Measurements from ENCODE around the gene HTRA1. TPM values are rescaled to one million over a fixed set of nuclear protein-coding genes. Genes with fewer than 3 reads are reported as not detected.

The HTRA1 gene
- total RNA-seq, 1 experiment from 2014 or later = 32.8 TPM

DNA sequence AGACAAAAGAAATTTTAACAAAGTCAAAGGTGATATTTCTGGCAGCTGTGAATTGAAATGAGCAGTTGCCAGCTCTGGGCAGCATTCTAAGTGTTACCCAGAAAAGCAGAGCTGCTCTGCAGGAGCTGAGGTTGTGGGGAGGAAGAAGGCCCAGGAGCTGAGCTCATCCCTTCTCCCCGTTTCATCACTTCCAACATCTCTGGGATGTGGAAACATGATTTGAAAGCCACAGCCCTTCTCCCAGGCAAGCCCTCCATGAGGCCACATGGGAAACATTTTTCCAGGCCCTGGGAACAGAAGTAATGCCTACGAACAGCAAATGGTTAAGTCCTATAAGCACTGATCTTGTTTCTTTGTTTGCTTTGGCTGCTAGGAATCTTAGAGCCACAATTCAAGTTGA is 88.3 kb downstream of the HTRA1 start:
- no peak overlapping the region for H3K4me3 ChIP-seq (ENCODE audit: low read depth in 2 of 2, low read length in 2 of 2)
- no peaks in the 10 kb centered on the region for H3K9me3 ChIP-seq (ENCODE audit: control insufficient read depth, insufficient read depth, low read depth, low read length)
- CTCF ChIA-PET = interaction anchor here (0.8 kb wide), 1 partner anchor 15 kb away, joined by 3 read pairs; no protein-coding TSS in a partner anchor
- TF ChIP-seq TCF7L2 (IDR thresholded peaks at IDR 0.05; ENCODE audit: low read depth, low read length) (no peak), REST (IDR thresholded peaks at IDR 0.05; ENCODE audit: insufficient read depth in 1 of 2, low read depth in 2 of 2, low read length in 1 of 2) (no peak)
- TF ChIP-seq, protein P1, sequence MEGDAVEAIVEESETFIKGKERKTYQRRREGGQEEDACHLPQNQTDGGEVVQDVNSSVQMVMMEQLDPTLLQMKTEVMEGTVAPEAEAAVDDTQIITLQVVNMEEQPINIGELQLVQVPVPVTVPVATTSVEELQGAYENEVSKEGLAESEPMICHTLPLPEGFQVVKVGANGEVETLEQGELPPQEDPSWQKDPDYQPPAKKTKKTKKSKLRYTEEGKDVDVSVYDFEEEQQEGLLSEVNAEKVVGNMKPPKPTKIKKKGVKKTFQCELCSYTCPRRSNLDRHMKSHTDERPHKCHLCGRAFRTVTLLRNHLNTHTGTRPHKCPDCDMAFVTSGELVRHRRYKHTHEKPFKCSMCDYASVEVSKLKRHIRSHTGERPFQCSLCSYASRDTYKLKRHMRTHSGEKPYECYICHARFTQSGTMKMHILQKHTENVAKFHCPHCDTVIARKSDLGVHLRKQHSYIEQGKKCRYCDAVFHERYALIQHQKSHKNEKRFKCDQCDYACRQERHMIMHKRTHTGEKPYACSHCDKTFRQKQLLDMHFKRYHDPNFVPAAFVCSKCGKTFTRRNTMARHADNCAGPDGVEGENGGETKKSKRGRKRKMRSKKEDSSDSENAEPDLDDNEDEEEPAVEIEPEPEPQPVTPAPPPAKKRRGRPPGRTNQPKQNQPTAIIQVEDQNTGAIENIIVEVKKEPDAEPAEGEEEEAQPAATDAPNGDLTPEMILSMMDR (IDR thresholded peaks at IDR 0.05) = no peak
- intact Hi-C loops (cut with micrococcal nuclease; ENCODE audit: unreplicated experiment) = no loop called here
- no peak for DNase-seq (ENCODE audit: low read depth, low spot score)
- in situ Hi-C loops (cut with HindIII; ENCODE audit: low pct_unique_long_range_greater_than_20kb, low sequenced_read_pairs) = no loop called here
- no TSS peak for BruUV-seq (replicated peaks)
- H3K36me3 ChIP-seq (ENCODE audit: control insufficient read depth, insufficient read depth, low read length) = no peaks in the 10 kb centered on the region
- H3K27me3 ChIP-seq (ENCODE audit: control insufficient read depth, insufficient read depth, low read length) = 0 out of 2 replicates have a peak, but pooled peaks cover 3% of the 10 kb centered on the region
- H3K27ac ChIP-seq (ENCODE audit: low read length) = no peak overlapping the region
- POLR2A ChIA-PET = no interaction called here
- ATAC-seq = no peak
- H3K4me1 ChIP-seq (ENCODE audit: control insufficient read depth, insufficient read depth, low read length) = no peaks in the 10 kb centered on the region

DNA sequence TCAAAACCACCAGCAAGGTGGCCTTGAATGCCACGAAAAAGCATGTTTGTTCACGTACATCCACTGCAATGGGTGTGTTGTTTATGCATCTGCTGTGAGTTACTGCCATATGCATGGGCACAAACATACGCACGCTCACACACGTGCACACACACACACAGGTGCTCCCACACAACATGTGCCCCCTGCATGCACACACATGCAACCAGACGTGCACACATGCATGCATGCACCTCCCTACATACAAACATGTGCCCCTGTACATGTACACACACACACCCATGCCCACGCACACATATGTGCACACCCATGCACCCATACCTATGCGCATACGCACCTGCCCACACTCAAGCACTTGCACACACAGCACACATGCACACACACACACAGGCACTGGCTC is 89.1 kb downstream of the HTRA1 start:
- ChIA-PET CTCF (no interaction called here), POLR2A (no interaction called here)
- Histone ChIP-seq H3K27me3 (ENCODE audit: control insufficient read depth, insufficient read depth, low read length) (0 out of 2 replicates have a peak, but pooled peaks cover 7% of the 10 kb centered on the region), H3K27ac (ENCODE audit: low read length) (no peak overlapping the region), H3K4me1 (ENCODE audit: control insufficient read depth, insufficient read depth, low read length) (no peaks in the 10 kb centered on the region), H3K36me3 (ENCODE audit: control insufficient read depth, insufficient read depth, low read length) (no peaks in the 10 kb centered on the region), H3K4me3 (ENCODE audit: low read depth in 2 of 2, low read length in 2 of 2) (no peak overlapping the region), H3K9me3 (ENCODE audit: control insufficient read depth, insufficient read depth, low read depth, low read length) (no peaks in the 10 kb centered on the region)
- in situ Hi-C loops (cut with HindIII; ENCODE audit: low pct_unique_long_range_greater_than_20kb, low sequenced_read_pairs) (no loop called here), intact Hi-C loops (cut with micrococcal nuclease; ENCODE audit: unreplicated experiment) (no loop called here)
- ATAC-seq = no peak
- DNase-seq (ENCODE audit: low read depth, low spot score) = no peak
- TF ChIP-seq POLR2AphosphoS5 (IDR thresholded peaks at IDR 0.05; ENCODE audit: low read depth, low read length) = no peak
- no peak for TF ChIP-seq TCF7L2 (IDR thresholded peaks at IDR 0.05; ENCODE audit: low read depth, low read length)
- no TSS peak for BruUV-seq (replicated peaks)

DNA sequence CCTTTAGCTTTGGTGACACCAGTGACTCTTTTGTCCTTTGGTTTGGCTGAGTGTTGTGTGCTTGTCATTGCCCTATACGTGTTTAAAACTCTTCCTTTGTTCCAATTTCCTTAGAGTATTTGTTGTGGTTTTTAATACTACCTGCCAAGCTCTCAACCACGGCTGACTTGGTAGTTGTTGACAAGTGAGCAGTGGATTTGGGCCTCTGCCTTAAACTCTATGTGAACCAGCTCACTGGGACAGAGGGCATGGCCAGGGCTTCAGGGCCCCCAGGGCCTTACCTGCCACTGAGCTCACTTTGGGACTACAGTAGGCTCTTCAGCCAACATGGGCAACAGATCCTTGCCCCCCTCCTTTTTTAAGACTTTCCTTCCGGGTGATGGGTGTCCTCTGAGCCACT is 89.6 kb downstream of the HTRA1 start:
- BruUV-seq (replicated peaks) = no TSS peak
- no peaks in the 10 kb centered on the region for H3K4me1 ChIP-seq (ENCODE audit: control insufficient read depth, insufficient read depth, low read length)
- ATAC-seq = no peak
- POLR2A ChIA-PET = no interaction called here
- intact Hi-C loops (cut with micrococcal nuclease; ENCODE audit: unreplicated experiment) (no loop called here), in situ Hi-C loops (cut with HindIII; ENCODE audit: low pct_unique_long_range_greater_than_20kb, low sequenced_read_pairs) (no loop called here)
- TF ChIP-seq REST (IDR thresholded peaks at IDR 0.05; ENCODE audit: insufficient read depth in 1 of 2, low read depth in 2 of 2, low read length in 1 of 2) (no peak), POLR2AphosphoS5 (IDR thresholded peaks at IDR 0.05; ENCODE audit: low read depth, low read length) (no peak), TCF7L2 (IDR thresholded peaks at IDR 0.05; ENCODE audit: low read depth, low read length) (no peak), SIN3A (IDR thresholded peaks at IDR 0.05; ENCODE audit: borderline replicate concordance, insufficient read depth, low read depth, low read length) (no peak)
- TF ChIP-seq, protein P1 (IDR thresholded peaks at IDR 0.05) = no peak
- H3K36me3 ChIP-seq (ENCODE audit: control insufficient read depth, insufficient read depth, low read length) = no peaks in the 10 kb centered on the region
- 0 out of 2 replicates have a peak, but pooled peaks cover 7% of the 10 kb centered on the region for H3K27me3 ChIP-seq (ENCODE audit: control insufficient read depth, insufficient read depth, low read length)
- no peak for DNase-seq (ENCODE audit: low read depth, low spot score)
- CTCF ChIA-PET = no interaction called here
- H3K27ac ChIP-seq (ENCODE audit: low read length) = no peak overlapping the region
- no peaks in the 10 kb centered on the region for H3K9me3 ChIP-seq (ENCODE audit: control insufficient read depth, insufficient read depth, low read depth, low read length)
- no peak overlapping the region for H3K4me3 ChIP-seq (ENCODE audit: low read depth in 2 of 2, low read length in 2 of 2)
